H9 (cell line): ENCODE data around the gene TNNT2. TPM values are rescaled to one million over a fixed set of nuclear protein-coding genes. Genes with fewer than 3 reads are reported as not detected.

Experiments
- DNase-seq: peaks from one replicate; pipeline ENCODE4 v3.0.0-alpha.2; 2017
- H2AFZ ChIP-seq: one replicate; pipeline ENCODE4 v1.6.1; 2013; ENCODE audit warnings: mild to moderate bottlenecking, low read length, control low read depth, moderate library complexity
- H2AK5ac ChIP-seq: 2 replicates; pipeline ENCODE4 v1.6.1; 2013; ENCODE audit warnings: low read length, control low read depth, mixed read lengths; ENCODE audit not compliant: insufficient read length
- H2BK120ac ChIP-seq: one replicate; pipeline ENCODE4 v1.6.1; 2013; ENCODE audit warnings: low read depth, mild to moderate bottlenecking, low read length, control low read depth, inconsistent platforms; ENCODE audit not compliant: poor library complexity, severe bottlenecking
- H2BK12ac ChIP-seq: 2 replicates; pipeline ENCODE4 v1.6.1; 2013; ENCODE audit warnings: low read length, control low read depth, mixed read lengths, low read depth; ENCODE audit not compliant: insufficient read length
- H2BK15ac ChIP-seq: 2 replicates; pipeline ENCODE4 v1.6.1; 2013; ENCODE audit warnings: low read depth, low read length, control low read depth
- H2BK20ac ChIP-seq: one replicate; pipeline ENCODE4 v1.6.1; 2013; ENCODE audit warnings: low read depth, mild to moderate bottlenecking, low read length, control low read depth, inconsistent platforms; ENCODE audit not compliant: poor library complexity, severe bottlenecking
- H2BK5ac ChIP-seq: 2 replicates; pipeline ENCODE4 v1.6.1; 2013; ENCODE audit warnings: low read length, control low read depth, mixed read lengths; ENCODE audit not compliant: insufficient read length
- H3K14ac ChIP-seq: 2 replicates; pipeline ENCODE4 v1.6.1; 2013; ENCODE audit warnings: low read length, control low read depth; ENCODE audit not compliant: insufficient read depth
- H3K18ac ChIP-seq: 2 replicates; pipeline ENCODE4 v1.6.1; 2013; ENCODE audit warnings: low read depth, mild to moderate bottlenecking, mixed read lengths, low read length, control low read depth; ENCODE audit not compliant: insufficient read length
- H3K23ac ChIP-seq: 2 replicates; pipeline ENCODE4 v1.6.1; 2013; ENCODE audit warnings: low read length, control low read depth, mixed read lengths, low read depth; ENCODE audit not compliant: insufficient read length
- H3K23me2 ChIP-seq: 2 replicates; pipeline ENCODE4 v1.6.1; 2013; ENCODE audit warnings: low read depth, mild to moderate bottlenecking, mixed read lengths, low read length, control low read depth; ENCODE audit not compliant: insufficient read length, poor library complexity, severe bottlenecking
- H3K27ac ChIP-seq: 2 replicates; pipeline ENCODE4 v1.5.1; 2013; ENCODE audit warnings: low read length, control low read depth, mixed read lengths, low read depth; ENCODE audit not compliant: insufficient read length
- H3K27me3 ChIP-seq: 2 replicates; pipeline ENCODE4 v1.6.1; 2013; ENCODE audit warnings: low read length, control low read depth, inconsistent platforms; ENCODE audit not compliant: insufficient read depth
- H3K4ac ChIP-seq: 2 replicates; pipeline ENCODE4 v1.6.1; 2013; ENCODE audit warnings: low read depth, mild to moderate bottlenecking, control low read depth, inconsistent platforms, low read length, moderate library complexity
- H3K4me1 ChIP-seq: 2 replicates; pipeline ENCODE4 v1.6.1; 2013; ENCODE audit warnings: low read length, control low read depth, inconsistent platforms; ENCODE audit not compliant: insufficient read depth
- H3K4me2 ChIP-seq: 2 replicates; pipeline ENCODE4 v1.6.1; 2013; ENCODE audit warnings: low read length, control low read depth, mixed read lengths; ENCODE audit not compliant: insufficient read length, insufficient read depth
- H3K56ac ChIP-seq: 2 replicates; pipeline ENCODE4 v1.6.1; 2013; ENCODE audit warnings: low read depth, mild to moderate bottlenecking, mixed read lengths, low read length, control low read depth; ENCODE audit not compliant: insufficient read length
- H3K79me1 ChIP-seq: 2 replicates; pipeline ENCODE4 v1.6.1; 2013; ENCODE audit warnings: low read depth, mild to moderate bottlenecking, moderate library complexity, low read length, control low read depth, inconsistent platforms; ENCODE audit not compliant: insufficient read depth, poor library complexity, severe bottlenecking
- H3K79me2 ChIP-seq: 2 replicates; pipeline ENCODE4 v1.6.1; 2013; ENCODE audit warnings: low read length, control low read depth, inconsistent platforms; ENCODE audit not compliant: insufficient read depth
- H3K9ac ChIP-seq: 2 replicates; pipeline ENCODE4 v1.6.1; 2013; ENCODE audit warnings: low read length, control low read depth, mixed read lengths; ENCODE audit not compliant: insufficient read length; ENCODE audit errors: extremely low read depth
- H3K9me3 ChIP-seq: one replicate; pipeline ENCODE4 v1.6.1; 2013; ENCODE audit warnings: low read depth, low read length, inconsistent platforms; ENCODE audit not compliant: control insufficient read depth
- H3T11ph ChIP-seq: one replicate; pipeline ENCODE4 v1.6.1; 2013; ENCODE audit warnings: mild to moderate bottlenecking, low read length, control low read depth, inconsistent platforms
- H4K20me1 ChIP-seq: one replicate; pipeline ENCODE4 v1.6.1; 2013; ENCODE audit not compliant: control insufficient read depth, insufficient read length, insufficient read depth
- H4K5ac ChIP-seq: 2 replicates; pipeline ENCODE4 v1.6.1; 2013; ENCODE audit warnings: low read depth, mild to moderate bottlenecking, mixed read lengths, low read length, control low read depth; ENCODE audit not compliant: insufficient read length
- H4K8ac ChIP-seq: replicated peaks from 2 replicates; pipeline ENCODE4 v1.6.1; 2013; ENCODE audit warnings: low read length, control low read depth, mixed read lengths, low read depth; ENCODE audit not compliant: insufficient read length
- H4K91ac ChIP-seq: 2 replicates; pipeline ENCODE4 v1.6.1; 2013; ENCODE audit warnings: low read depth, mild to moderate bottlenecking, moderate library complexity, mixed read lengths, low read length, control low read depth; ENCODE audit not compliant: insufficient read length
- H3K27ac Mint-ChIP-seq, 3 experiments: 2 replicates in 2 of 3; 3 replicates in 1 of 3; pipeline ENCODE4 v1.8.0; 2020 to 2021; ENCODE audit warnings: mixed read lengths in 3 of 3, mild to moderate bottlenecking in 1 of 3, moderate library complexity in 1 of 3
- H3K27me3 Mint-ChIP-seq: 2 replicates; pipeline ENCODE4 v1.8.0; 2021; ENCODE audit warnings: low read depth, mild to moderate bottlenecking, moderate library complexity, mixed read lengths
- H3K36me3 Mint-ChIP-seq, 3 experiments: 2 replicates in 2 of 3; 3 replicates in 1 of 3; pipeline ENCODE4 v1.8.0; 2020 to 2021; ENCODE audit warnings: low read depth in 3 of 3, mixed read lengths in 3 of 3; ENCODE audit not compliant: insufficient read depth in 1 of 3
- H3K4me1 Mint-ChIP-seq, 2 experiments: 2 replicates each; pipeline ENCODE4 v1.8.0; 2020; ENCODE audit warnings: mixed read lengths in 2 of 2
- H3K4me3 Mint-ChIP-seq, 2 experiments: 2 replicates in 1 of 2; 3 replicates in 1 of 2; pipeline ENCODE4 v1.8.0; 2020 to 2021; ENCODE audit warnings: mild to moderate bottlenecking in 2 of 2, mixed read lengths in 2 of 2, moderate library complexity in 1 of 2
- H3K9me3 Mint-ChIP-seq, 2 experiments: 2 replicates in 1 of 2; 3 replicates in 1 of 2; pipeline ENCODE4 v1.8.0; 2020; ENCODE audit warnings: mild to moderate bottlenecking in 2 of 2, mixed read lengths in 2 of 2, moderate library complexity in 1 of 2
- WGBS: extraction: QIAGEN DNeasy Blood & Tissue Kit; methylation state at CpG from one replicate; pipeline ENCODE4 v1.1.7; 2013; ENCODE audit warnings: missing lambda C conversion rate, low lambda C conversion rate, mixed read lengths; ENCODE audit not compliant: insufficient read length; ENCODE audit errors: extremely low coverage; 5-methylcytosine and 5-hydroxymethylcytosine counted together
- total RNA-seq: library from RNA; stranded (reverse); gene quantifications from 2 replicates; pipeline ENCODE4 v1.2.1, GENCODE V29; 2021
- TF ChIP-seq, protein P1 (sequence below): fragments of 200-600 bp; sonication (generic); conservative IDR thresholded peaks from 3 replicates; pipeline ENCODE4 v1.8.0; 2021; ENCODE audit warnings: antibody characterized with exemption, mild to moderate bottlenecking

The TNNT2 gene
- total RNA-seq, 1 experiment from 2014 or later = 8.6 TPM

GRCh38 chr1:201394591-201394990, 17.1 kb upstream of the TNNT2 start:
- Histone ChIP-seq H3K79me2 (no peaks in the 10 kb centered on the region), H3K23me2 (peaks cover 11% of the 10 kb centered on the region), H3K56ac (no peak overlapping the region), H3K27ac (no peak overlapping the region), H2AFZ (no peak overlapping the region), H3K79me1 (no peaks in the 10 kb centered on the region), H2BK12ac (no peak overlapping the region), H3K14ac (no peak overlapping the region), H2BK120ac (no peak overlapping the region), H3K4me2 (no peak overlapping the region), H4K20me1 (peaks cover 2% of the 10 kb centered on the region), H4K5ac (no peak overlapping the region), H3K23ac (no peak overlapping the region), H3K9me3 (no peaks in the 10 kb centered on the region), H4K91ac (no peak overlapping the region), H3K18ac (no peak overlapping the region), H4K8ac (no peak overlapping the region), H3K9ac (no peak overlapping the region), H3K27me3 (no peaks in the 10 kb centered on the region), H3T11ph (no peak overlapping the region), H3K4me1 (no peaks in the 10 kb centered on the region), H3K4ac (no peak overlapping the region), H2BK15ac (no peak overlapping the region), H2BK5ac (no peak overlapping the region), H2AK5ac (no peak overlapping the region), H2BK20ac (no peak overlapping the region)
- Mint-ChIP-seq H3K27me3 (peaks cover 4% of the 10 kb centered on the region), H3K9me3 (no peaks in the 10 kb centered on the region; a peak in 1 of 5 replicates), H3K4me1 (peaks cover 45 to 53% of the 10 kb centered on the region in 2 experiments), H3K27ac (peak overlapping the region in 1 of 3 experiments; percentile 78; a peak in 1 of 7 replicates), H3K4me3 (no peak overlapping the region), H3K36me3 (no peaks in the 10 kb centered on the region)
- TF ChIP-seq, protein P1, sequence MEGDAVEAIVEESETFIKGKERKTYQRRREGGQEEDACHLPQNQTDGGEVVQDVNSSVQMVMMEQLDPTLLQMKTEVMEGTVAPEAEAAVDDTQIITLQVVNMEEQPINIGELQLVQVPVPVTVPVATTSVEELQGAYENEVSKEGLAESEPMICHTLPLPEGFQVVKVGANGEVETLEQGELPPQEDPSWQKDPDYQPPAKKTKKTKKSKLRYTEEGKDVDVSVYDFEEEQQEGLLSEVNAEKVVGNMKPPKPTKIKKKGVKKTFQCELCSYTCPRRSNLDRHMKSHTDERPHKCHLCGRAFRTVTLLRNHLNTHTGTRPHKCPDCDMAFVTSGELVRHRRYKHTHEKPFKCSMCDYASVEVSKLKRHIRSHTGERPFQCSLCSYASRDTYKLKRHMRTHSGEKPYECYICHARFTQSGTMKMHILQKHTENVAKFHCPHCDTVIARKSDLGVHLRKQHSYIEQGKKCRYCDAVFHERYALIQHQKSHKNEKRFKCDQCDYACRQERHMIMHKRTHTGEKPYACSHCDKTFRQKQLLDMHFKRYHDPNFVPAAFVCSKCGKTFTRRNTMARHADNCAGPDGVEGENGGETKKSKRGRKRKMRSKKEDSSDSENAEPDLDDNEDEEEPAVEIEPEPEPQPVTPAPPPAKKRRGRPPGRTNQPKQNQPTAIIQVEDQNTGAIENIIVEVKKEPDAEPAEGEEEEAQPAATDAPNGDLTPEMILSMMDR = no peak
- WGBS = no CpG with 5 or more reads among the region's 3 CpGs
- no peak for DNase-seq
